ENCODE results near the gene PLK2. TPM values are rescaled to one million over a fixed set of nuclear protein-coding genes. Genes with fewer than 3 reads are reported as not detected.

The PLK2 gene
- polyA plus RNA-seq, 3 donors, result 3.4 to 17.0 (median 4.5) TPM

DNA sequence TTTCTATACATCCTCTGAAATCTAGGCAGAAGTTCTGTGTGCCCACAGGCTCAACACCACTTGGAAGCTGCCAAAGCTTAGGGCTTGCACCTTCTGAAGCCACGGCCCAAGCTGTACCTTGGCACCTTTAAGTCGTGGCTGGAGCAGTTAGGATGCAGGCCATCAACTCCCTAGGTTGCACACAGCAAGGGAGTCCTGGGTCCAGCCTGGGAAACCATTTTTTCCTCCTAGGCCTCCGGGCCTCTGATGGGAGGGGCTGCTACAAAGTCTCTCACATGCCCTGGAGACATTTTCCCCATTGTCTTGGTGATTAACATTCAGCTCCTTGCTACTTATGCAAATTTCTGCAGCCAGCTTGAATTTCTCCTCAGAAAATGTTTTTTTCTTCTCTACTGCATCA, 15.5 kb upstream of the PLK2 start:
- H3K4me2 ChIP-seq (replicated peaks; ENCODE audit: extremely low read depth, low read length, poor library complexity, severe bottlenecking), result no peak overlapping the region
- no peak overlapping the region for H3K27ac ChIP-seq (ENCODE audit: low read depth in 1 of 2, low read length in 2 of 2)
- Mint-ChIP-seq H3K27ac (no peak overlapping the region), H3K4me1 (peaks cover 22% of the 10 kb centered on the region), H3K4me3 (no peak overlapping the region), H3K36me3 (peaks cover 2 to 5% of the 10 kb centered on the region in 2 donors), H3K27me3 (ENCODE audit: low read depth in 3 of 3) (peaks cover 0 to 2% (median 0%) of the 10 kb centered on the region in 3 donors), H3K9me3 (peaks cover 0 to 8% (median 7%) of the 10 kb centered on the region in 7 donors)
- intact Hi-C loops (cut with micrococcal nuclease), result loop anchor here (10.0 kb wide), 2 partner anchors 369 to 379 kb away; no protein-coding TSS in a partner anchor
- no peaks in the 10 kb centered on the region for H4K20me1 ChIP-seq (ENCODE audit: insufficient read depth, low read length)
- WGBS (ENCODE audit: insufficient coverage), result 95% methylated on average over 3 of the region's 3 CpGs
- no peaks in the 10 kb centered on the region for H3K79me2 ChIP-seq (ENCODE audit: insufficient read depth, low read length)
- H3K36me3 ChIP-seq (replicated peaks in 1 of 2; ENCODE audit: control insufficient read depth in 1 of 2, insufficient read depth in 2 of 2, low read length in 2 of 2), result no peaks in the 10 kb centered on the region
- no peak overlapping the region for H2AFZ ChIP-seq (ENCODE audit: insufficient read depth, low read depth, low read length, poor library complexity, severe bottlenecking)
- H3K4me3 ChIP-seq (replicated peaks in 1 of 3; ENCODE audit: low read depth in 2 of 3, low read length in 3 of 3), result no peak overlapping the region
- no peak overlapping the region for H3K9ac ChIP-seq (ENCODE audit: insufficient read depth, low read length, poor library complexity, severe bottlenecking)
- H3K9me3 ChIP-seq (replicated peaks in 1 of 2; ENCODE audit: control insufficient read depth in 1 of 2, insufficient read depth in 1 of 2, low read length in 2 of 2), result peaks cover 0 to 8% of the 10 kb centered on the region in 2 donors
- TF ChIP-seq, protein P1, sequence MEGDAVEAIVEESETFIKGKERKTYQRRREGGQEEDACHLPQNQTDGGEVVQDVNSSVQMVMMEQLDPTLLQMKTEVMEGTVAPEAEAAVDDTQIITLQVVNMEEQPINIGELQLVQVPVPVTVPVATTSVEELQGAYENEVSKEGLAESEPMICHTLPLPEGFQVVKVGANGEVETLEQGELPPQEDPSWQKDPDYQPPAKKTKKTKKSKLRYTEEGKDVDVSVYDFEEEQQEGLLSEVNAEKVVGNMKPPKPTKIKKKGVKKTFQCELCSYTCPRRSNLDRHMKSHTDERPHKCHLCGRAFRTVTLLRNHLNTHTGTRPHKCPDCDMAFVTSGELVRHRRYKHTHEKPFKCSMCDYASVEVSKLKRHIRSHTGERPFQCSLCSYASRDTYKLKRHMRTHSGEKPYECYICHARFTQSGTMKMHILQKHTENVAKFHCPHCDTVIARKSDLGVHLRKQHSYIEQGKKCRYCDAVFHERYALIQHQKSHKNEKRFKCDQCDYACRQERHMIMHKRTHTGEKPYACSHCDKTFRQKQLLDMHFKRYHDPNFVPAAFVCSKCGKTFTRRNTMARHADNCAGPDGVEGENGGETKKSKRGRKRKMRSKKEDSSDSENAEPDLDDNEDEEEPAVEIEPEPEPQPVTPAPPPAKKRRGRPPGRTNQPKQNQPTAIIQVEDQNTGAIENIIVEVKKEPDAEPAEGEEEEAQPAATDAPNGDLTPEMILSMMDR (IDR thresholded peaks at IDR 0.05), result no peak
- H3K4me1 ChIP-seq (ENCODE audit: control insufficient read depth in 1 of 2, insufficient read depth in 2 of 2, low read length in 2 of 2), result peaks cover 12 to 32% of the 10 kb centered on the region in 2 donors
- H3K27me3 ChIP-seq (ENCODE audit: control insufficient read depth in 2 of 2, insufficient read depth in 2 of 2, low read length in 2 of 2), result no peaks in the 10 kb centered on the region
- no peak for DNase-seq

DNA sequence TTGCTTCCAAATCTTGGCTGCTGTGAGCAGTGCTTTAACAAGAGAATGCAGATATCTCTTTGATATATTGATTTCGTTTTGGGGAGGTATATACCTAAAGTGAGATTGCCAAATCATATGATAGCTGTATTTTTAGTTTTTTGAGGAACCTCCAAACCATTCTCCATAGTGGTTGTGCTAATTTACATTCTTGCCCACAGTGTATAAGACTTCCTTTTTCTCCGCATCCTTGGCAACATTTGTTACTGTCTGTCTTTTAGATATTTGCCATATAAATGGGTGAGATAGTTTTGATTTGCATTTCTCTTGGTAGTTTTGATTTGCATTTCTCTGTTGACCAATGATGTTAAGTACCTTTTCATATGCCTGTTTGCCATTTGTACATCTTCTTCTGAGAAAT, 10.0 kb upstream of the PLK2 start:
- Mint-ChIP-seq H3K36me3 (peaks cover 2 to 3% of the 10 kb centered on the region in 2 donors), H3K4me1 (peaks cover 26% of the 10 kb centered on the region), H3K27me3 (ENCODE audit: low read depth in 3 of 3) (peaks cover 0 to 2% (median 1%) of the 10 kb centered on the region in 3 donors), H3K27ac (peak overlapping the region in 3 of 7 donors; percentile 53 to 81 (median 75)), H3K4me3 (peak overlapping the region in 1 of 2 donors; percentile 35), H3K9me3 (peaks cover 0 to 5% (median 2%) of the 10 kb centered on the region in 7 donors)
- Histone ChIP-seq H3K4me1 (ENCODE audit: control insufficient read depth in 1 of 2, insufficient read depth in 2 of 2, low read length in 2 of 2) (peaks cover 14 to 35% of the 10 kb centered on the region in 2 donors), H4K20me1 (ENCODE audit: insufficient read depth, low read length) (no peaks in the 10 kb centered on the region), H3K27me3 (ENCODE audit: control insufficient read depth in 2 of 2, insufficient read depth in 2 of 2, low read length in 2 of 2) (no peaks in the 10 kb centered on the region), H3K9me3 (replicated peaks in 1 of 2; ENCODE audit: control insufficient read depth in 1 of 2, insufficient read depth in 1 of 2, low read length in 2 of 2) (peaks cover 0 to under 1% of the 10 kb centered on the region in 2 donors), H2AFZ (ENCODE audit: insufficient read depth, low read depth, low read length, poor library complexity, severe bottlenecking) (no peak overlapping the region), H3K4me2 (replicated peaks; ENCODE audit: extremely low read depth, low read length, poor library complexity, severe bottlenecking) (peak overlapping the region; percentile 21), H3K79me2 (ENCODE audit: insufficient read depth, low read length) (no peaks in the 10 kb centered on the region), H3K27ac (ENCODE audit: low read depth in 1 of 2, low read length in 2 of 2) (no peak overlapping the region), H3K4me3 (replicated peaks in 1 of 3; ENCODE audit: low read depth in 2 of 3, low read length in 3 of 3) (peak overlapping the region in 1 of 3 experiments; percentile 12), H3K36me3 (replicated peaks in 1 of 2; ENCODE audit: control insufficient read depth in 1 of 2, insufficient read depth in 2 of 2, low read length in 2 of 2) (no peaks in the 10 kb centered on the region), H3K9ac (ENCODE audit: insufficient read depth, low read length, poor library complexity, severe bottlenecking) (no peak overlapping the region)
- intact Hi-C loops (cut with micrococcal nuclease), result loop anchor here (10.0 kb wide), 3 partner anchors 375 to 1565 kb away; partner anchors contain the start of gene SETD9 (in 1 of the 2)
- no CpG with 5 or more reads among the region's 2 CpGs for WGBS (ENCODE audit: insufficient coverage)
- TF ChIP-seq, protein P1 (IDR thresholded peaks at IDR 0.05), result no peak
- peak; percentile 36 to 48 (median 43) for DNase-seq

Data from CD14-positive monocyte (primary cell).